ENCODE data around the gene ESX1. TPM values are rescaled to one million over a fixed set of nuclear protein-coding genes. Genes with fewer than 3 reads are reported as not detected.

The ESX1 gene
- total RNA-seq, 3 donors from 2014 or later: not detected

DNA sequence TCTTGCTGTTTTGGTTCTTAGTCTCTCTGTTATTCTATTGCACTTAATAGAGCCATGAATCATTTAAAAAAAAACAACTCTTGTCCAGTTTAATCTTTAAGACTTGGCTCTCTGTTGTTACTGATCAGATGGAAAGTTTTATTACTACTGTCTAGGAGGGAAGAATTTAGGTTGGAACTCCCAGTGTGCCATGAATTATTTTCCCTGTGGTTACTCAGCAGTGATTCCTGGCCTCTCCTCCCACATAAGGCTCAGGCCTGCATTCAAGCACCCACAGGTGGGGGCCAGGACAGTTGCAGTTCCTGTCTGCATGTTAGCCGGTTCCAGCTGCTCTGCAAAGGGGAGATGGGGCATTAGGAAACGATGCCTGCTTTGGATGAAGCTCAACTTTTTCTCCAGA is 29.8 kb upstream of the ESX1 start:
- TF ChIP-seq, protein P1, sequence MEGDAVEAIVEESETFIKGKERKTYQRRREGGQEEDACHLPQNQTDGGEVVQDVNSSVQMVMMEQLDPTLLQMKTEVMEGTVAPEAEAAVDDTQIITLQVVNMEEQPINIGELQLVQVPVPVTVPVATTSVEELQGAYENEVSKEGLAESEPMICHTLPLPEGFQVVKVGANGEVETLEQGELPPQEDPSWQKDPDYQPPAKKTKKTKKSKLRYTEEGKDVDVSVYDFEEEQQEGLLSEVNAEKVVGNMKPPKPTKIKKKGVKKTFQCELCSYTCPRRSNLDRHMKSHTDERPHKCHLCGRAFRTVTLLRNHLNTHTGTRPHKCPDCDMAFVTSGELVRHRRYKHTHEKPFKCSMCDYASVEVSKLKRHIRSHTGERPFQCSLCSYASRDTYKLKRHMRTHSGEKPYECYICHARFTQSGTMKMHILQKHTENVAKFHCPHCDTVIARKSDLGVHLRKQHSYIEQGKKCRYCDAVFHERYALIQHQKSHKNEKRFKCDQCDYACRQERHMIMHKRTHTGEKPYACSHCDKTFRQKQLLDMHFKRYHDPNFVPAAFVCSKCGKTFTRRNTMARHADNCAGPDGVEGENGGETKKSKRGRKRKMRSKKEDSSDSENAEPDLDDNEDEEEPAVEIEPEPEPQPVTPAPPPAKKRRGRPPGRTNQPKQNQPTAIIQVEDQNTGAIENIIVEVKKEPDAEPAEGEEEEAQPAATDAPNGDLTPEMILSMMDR (IDR thresholded peaks at IDR 0.05): no peak
- Histone ChIP-seq H3K9me3 (no peaks in the 10 kb centered on the region), H3K4me1 (ENCODE audit: low read depth) (no peaks in the 10 kb centered on the region), H3K36me3 (ENCODE audit: low read depth) (no peaks in the 10 kb centered on the region), H3K4me3 (no peak overlapping the region)
- DNase-seq (no peak), ATAC-seq (no peak)
- intact Hi-C loops (cut with DNase I, micrococcal nuclease): no loop called here

DNA sequence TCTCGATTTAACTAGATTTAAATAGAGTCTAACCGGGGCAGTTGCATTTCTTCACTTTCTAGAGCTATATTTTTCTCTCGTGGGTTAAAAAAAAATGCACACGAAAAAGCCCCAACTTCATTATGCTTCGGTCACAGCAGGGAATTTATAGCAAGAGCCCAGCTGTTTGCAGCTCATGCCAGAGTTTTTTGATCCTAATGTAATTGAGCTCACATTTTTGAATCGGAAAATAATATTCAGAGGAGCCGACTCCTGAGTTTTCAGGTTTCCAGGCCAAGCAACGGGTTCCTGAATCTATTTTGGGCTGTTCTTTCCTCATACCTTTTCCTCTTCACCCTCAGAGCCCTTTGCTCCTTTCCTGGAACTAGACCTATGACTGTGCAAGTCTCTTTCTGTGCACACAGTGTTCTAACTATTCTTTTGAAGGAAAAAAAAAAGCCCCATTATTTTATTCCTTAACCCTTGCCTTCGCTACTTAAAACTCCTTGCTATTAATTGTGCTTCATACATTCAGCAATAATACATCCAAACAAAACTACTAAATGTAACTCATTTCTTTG is 27.5 kb upstream of the ESX1 start:
- DNase-seq: no peak
- H3K9me3 ChIP-seq: no peaks in the 10 kb centered on the region
- H3K36me3 ChIP-seq (ENCODE audit: low read depth): no peaks in the 10 kb centered on the region
- no peaks in the 10 kb centered on the region for H3K4me1 ChIP-seq (ENCODE audit: low read depth)
- TF ChIP-seq, protein P1 (IDR thresholded peaks at IDR 0.05): no peak
- no peak for ATAC-seq
- H3K4me3 ChIP-seq: no peak overlapping the region
- intact Hi-C loops (cut with DNase I, micrococcal nuclease): no loop called here

DNA sequence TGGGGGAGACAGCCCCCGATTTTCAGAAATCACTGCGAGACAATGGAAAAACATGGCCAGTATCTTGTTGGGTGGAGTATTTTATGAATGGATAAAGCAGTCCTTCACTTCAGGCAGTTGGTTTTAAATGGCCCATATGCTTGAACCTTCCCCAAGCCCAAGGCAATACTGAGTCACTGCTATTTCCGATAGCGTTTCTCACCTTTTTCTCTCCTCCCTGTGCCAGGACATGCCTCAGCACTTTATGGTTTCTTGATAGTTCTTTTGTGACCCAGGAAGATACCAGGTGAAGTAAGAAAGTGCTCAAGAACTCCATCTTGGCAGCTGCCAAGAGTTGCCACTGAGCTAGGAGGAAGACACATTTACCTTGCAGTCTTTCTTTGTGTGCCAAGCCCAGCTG is 26.8 kb upstream of the ESX1 start:
- DNase-seq (no peak), ATAC-seq (no peak)
- H3K4me3 ChIP-seq: no peak overlapping the region
- no peaks in the 10 kb centered on the region for H3K9me3 ChIP-seq
- H3K4me1 ChIP-seq (ENCODE audit: low read depth): no peaks in the 10 kb centered on the region
- TF ChIP-seq, protein P1 (IDR thresholded peaks at IDR 0.05): no peak
- no peaks in the 10 kb centered on the region for H3K36me3 ChIP-seq (ENCODE audit: low read depth)
- intact Hi-C loops (cut with DNase I, micrococcal nuclease): no loop called here

DNA sequence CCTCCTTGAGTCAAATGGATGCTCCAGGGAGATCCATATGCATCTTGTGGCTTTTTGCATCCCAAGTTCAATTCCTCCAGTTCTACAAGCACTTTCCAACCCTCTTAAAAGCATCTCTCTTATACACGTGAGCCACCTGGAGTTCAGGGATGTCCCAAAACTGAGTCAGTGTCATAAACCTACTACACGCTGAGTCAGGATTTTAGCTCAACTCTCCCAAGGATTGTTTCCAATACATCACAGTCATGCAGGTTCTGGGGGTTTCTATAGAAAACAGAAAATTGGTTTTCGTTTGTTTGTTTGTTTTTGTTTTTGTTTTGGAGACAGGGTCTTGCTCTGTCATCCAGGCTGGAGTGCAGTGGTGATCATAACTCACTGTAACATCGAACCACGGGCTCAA is 25.9 kb upstream of the ESX1 start:
- Histone ChIP-seq H3K9me3 (no peaks in the 10 kb centered on the region), H3K4me3 (no peak overlapping the region), H3K4me1 (ENCODE audit: low read depth) (no peaks in the 10 kb centered on the region), H3K36me3 (ENCODE audit: low read depth) (no peaks in the 10 kb centered on the region)
- intact Hi-C loops (cut with DNase I, micrococcal nuclease): no loop called here
- no peak for DNase-seq
- no peak for ATAC-seq
- TF ChIP-seq, protein P1 (IDR thresholded peaks at IDR 0.05): no peak

DNA sequence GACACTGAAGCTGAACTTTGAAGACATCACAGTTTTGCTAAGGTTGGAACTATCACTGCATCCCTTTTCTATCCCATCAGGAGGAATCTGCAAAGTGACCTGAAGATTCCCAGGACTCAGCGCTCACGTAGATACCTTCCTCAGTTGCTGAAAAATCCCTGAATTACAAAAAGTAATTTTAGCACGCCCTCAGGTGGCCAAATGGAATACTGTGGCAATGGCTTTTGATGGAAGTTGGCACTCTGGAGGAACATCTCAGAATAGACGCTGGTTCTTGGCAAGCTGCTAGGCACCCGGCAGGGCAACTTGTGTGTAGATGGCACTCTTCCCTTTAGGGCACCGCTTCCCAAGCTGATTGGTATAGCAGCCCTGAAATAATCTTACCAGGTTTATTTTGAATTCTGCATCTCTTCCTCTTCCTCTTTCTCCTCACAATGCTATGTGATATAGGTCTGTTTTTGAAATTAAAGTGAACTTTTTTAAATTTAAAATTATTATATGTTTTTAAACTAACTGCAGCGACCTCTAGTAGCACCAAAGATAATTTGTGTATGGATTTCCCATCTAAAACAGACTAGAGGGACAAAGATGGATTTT is 16.3 kb upstream of the ESX1 start:
- TF ChIP-seq, protein P1 (IDR thresholded peaks at IDR 0.05): no peak
- ATAC-seq (peak; percentile 54), DNase-seq (peak in 1 of 3 donors; percentile 42)
- Histone ChIP-seq H3K4me3 (no peak overlapping the region), H3K9me3 (no peaks in the 10 kb centered on the region), H3K36me3 (ENCODE audit: low read depth) (no peaks in the 10 kb centered on the region), H3K4me1 (ENCODE audit: low read depth) (no peaks in the 10 kb centered on the region)
- intact Hi-C loops (cut with DNase I, micrococcal nuclease): loop anchor here in 1 of 2 donors (10.0 kb wide), 1 partner anchor 64 kb away; no protein-coding TSS in a partner anchor
